Chondrocyte (in vitro differentiated cells): ENCODE results near the gene VAPA. TPM values are rescaled to one million over a fixed set of nuclear protein-coding genes. Genes with fewer than 3 reads are reported as not detected.

ENCODE experiments used
- DNase-seq: peaks from one replicate; pipeline ENCODE4 v3.0.0; 2021; ENCODE audit warnings: mixed read lengths, low spot score
- H3K27ac Mint-ChIP-seq: one replicate; pipeline ENCODE4 v1.8.0; 2021; ENCODE audit warnings: mild to moderate bottlenecking, moderate library complexity, mixed read lengths; ENCODE audit not compliant: unreplicated experiment
- H3K27me3 Mint-ChIP-seq: 2 replicates; pipeline ENCODE4 v1.8.0; 2021; ENCODE audit warnings: low read depth, mixed read lengths
- H3K36me3 Mint-ChIP-seq: 2 replicates; pipeline ENCODE4 v1.8.0; 2021; ENCODE audit warnings: low read depth, mixed read lengths
- H3K4me1 Mint-ChIP-seq: 2 replicates; pipeline ENCODE4 v1.8.0; 2021; ENCODE audit warnings: low read depth, mild to moderate bottlenecking, mixed read lengths
- H3K4me3 Mint-ChIP-seq: one replicate; pipeline ENCODE4 v1.8.0; 2021; ENCODE audit warnings: mild to moderate bottlenecking, moderate library complexity, mixed read lengths; ENCODE audit not compliant: unreplicated experiment
- H3K9me3 Mint-ChIP-seq: 2 replicates; pipeline ENCODE4 v1.8.0; 2021; ENCODE audit warnings: low read depth, mixed read lengths
- total RNA-seq: library from RNA; stranded (reverse); gene quantifications from 3 replicates; pipeline ENCODE4 v1.2.1, GENCODE V29; 2021
- TF ChIP-seq, protein P1 (sequence below): fragments of 200-600 bp; sonication (generic); IDR thresholded peaks from 2 replicates; pipeline ENCODE4 v1.5.0; 2021; ENCODE audit warnings: antibody characterized with exemption, mild to moderate bottlenecking, moderate library complexity

Gene VAPA
- total RNA-seq, 1 donor from 2014 or later = 143 TPM

DNA sequence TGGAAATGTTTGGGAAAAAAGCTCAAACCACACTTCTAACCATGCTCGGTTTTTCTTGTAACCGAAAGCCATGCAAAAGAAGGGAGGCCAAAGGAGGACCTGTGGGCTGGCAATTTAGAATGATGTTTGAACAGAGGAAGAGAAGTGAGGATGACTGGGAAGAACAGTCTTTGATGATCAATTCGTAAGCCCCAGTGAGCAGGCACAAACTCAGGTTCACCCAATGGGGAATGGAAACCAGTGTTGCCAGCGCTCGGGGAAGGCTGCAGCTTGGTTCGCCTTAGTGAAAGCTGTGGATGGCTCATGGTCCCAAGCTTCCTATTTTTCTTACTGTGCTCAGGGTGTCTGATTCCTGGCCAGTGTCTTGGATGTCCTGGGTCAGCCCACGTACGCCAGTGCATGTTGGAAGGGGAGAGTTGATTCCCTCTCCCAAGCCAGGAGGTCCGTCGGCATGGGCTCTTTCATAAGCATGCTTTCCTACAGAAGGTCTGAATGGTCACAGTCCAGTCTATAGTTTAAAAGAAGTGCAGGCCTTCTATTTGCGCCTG lies 79.2 kb downstream of the VAPA start:
- Mint-ChIP-seq H3K27me3 (peaks cover 9% of the 10 kb centered on the region), H3K4me1 (peaks cover 21% of the 10 kb centered on the region), H3K27ac (no peak overlapping the region), H3K4me3 (no peak overlapping the region), H3K9me3 (peaks cover 7% of the 10 kb centered on the region), H3K36me3 (no peaks in the 10 kb centered on the region)
- TF ChIP-seq, protein P1, sequence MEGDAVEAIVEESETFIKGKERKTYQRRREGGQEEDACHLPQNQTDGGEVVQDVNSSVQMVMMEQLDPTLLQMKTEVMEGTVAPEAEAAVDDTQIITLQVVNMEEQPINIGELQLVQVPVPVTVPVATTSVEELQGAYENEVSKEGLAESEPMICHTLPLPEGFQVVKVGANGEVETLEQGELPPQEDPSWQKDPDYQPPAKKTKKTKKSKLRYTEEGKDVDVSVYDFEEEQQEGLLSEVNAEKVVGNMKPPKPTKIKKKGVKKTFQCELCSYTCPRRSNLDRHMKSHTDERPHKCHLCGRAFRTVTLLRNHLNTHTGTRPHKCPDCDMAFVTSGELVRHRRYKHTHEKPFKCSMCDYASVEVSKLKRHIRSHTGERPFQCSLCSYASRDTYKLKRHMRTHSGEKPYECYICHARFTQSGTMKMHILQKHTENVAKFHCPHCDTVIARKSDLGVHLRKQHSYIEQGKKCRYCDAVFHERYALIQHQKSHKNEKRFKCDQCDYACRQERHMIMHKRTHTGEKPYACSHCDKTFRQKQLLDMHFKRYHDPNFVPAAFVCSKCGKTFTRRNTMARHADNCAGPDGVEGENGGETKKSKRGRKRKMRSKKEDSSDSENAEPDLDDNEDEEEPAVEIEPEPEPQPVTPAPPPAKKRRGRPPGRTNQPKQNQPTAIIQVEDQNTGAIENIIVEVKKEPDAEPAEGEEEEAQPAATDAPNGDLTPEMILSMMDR = no peak
- no peak for DNase-seq

DNA sequence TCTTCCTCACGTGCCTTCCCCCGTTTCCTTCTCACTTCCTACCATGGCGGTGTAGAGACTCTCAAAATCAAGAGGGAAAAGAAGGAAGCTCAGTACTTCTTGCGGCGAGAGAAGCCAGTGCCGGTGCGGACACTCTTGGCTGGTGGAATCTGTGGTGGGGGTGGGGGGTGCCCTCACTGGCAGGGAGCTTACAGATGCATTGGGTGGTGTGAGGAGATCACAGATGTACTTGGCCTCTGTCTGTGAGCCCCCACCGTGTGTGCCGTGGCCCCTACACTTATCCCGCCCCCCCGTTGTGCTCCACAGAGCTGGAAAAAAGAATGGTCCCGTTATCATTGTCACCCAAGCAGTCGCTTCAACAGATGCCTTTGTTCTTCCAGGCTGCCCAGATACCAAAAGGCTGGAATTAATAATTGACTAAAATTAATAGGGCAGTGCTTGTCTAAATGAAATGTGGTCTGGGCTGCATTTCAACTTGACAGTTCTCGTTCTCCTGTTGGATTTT lies 79.8 kb downstream of the VAPA start:
- H3K27ac Mint-ChIP-seq = no peak overlapping the region
- peaks cover 3% of the 10 kb centered on the region for H3K36me3 Mint-ChIP-seq
- H3K4me1 Mint-ChIP-seq = peaks cover 21% of the 10 kb centered on the region
- TF ChIP-seq, protein P1 = no peak
- peaks cover 9% of the 10 kb centered on the region for H3K27me3 Mint-ChIP-seq
- no peak overlapping the region for H3K4me3 Mint-ChIP-seq
- DNase-seq = no peak
- H3K9me3 Mint-ChIP-seq = peaks cover 12% of the 10 kb centered on the region

GRCh38 chr18:9994026-9994570 lies 80.3 kb downstream of the VAPA start:
- Mint-ChIP-seq H3K27me3 (peaks cover 9% of the 10 kb centered on the region), H3K4me1 (peaks cover 21% of the 10 kb centered on the region), H3K27ac (no peak overlapping the region), H3K4me3 (no peak overlapping the region), H3K36me3 (peaks cover 3% of the 10 kb centered on the region), H3K9me3 (peaks cover 16% of the 10 kb centered on the region)
- TF ChIP-seq, protein P1 = no peak
- no peak for DNase-seq

DNA sequence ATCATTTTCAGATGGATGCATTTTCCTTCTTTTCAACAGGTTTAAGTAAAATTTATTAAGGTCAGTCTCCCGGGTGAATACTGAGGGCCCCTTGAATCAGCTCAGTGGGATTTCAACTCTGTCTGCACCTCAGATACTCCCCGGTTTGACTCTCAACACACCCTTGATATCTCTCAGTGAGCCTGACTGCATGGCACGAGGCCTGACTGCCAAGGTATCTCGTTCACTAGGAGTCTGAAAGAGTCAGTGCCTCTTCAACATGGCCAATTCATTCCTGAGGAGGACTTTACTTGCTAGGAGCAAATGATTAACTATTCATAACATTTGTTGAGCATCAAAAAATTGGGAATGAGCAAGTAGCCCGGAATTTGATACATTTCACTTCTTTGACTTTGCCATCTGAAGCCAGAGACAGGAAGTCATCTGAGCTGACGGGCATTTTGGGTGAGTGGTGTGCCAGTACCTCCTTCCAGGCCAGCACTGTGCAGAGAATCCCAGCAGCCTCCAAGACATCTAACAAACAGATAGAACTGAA lies 81.0 kb downstream of the VAPA start:
- H3K36me3 Mint-ChIP-seq = peaks cover 3% of the 10 kb centered on the region
- peaks cover 16% of the 10 kb centered on the region for H3K4me1 Mint-ChIP-seq
- peaks cover 22% of the 10 kb centered on the region for H3K9me3 Mint-ChIP-seq
- H3K27ac Mint-ChIP-seq = no peak overlapping the region
- H3K27me3 Mint-ChIP-seq = peaks cover 9% of the 10 kb centered on the region
- TF ChIP-seq, protein P1 = no peak
- no peak for DNase-seq
- H3K4me3 Mint-ChIP-seq = no peak overlapping the region

DNA sequence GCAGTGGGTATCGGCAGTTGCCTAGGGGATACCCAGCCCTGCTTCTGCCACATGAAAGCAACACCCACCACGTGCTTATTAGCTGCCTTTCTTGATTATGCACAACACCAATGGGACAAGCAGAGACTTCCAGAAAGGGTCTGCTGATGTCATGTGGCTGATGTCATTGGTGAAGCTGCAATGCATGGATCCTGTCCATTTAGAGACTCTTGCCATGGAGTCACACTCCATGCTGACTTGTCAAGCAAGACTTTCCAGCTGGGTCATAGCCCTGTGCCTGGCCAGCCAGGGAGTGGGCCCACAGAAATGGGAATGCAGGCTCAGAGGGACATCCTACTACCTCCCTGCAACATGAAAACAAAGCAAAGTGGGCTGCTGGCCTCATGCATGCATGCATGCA lies 81.8 kb downstream of the VAPA start:
- Mint-ChIP-seq H3K27me3 (peaks cover 9% of the 10 kb centered on the region), H3K9me3 (peaks cover 31% of the 10 kb centered on the region), H3K27ac (no peak overlapping the region), H3K4me3 (no peak overlapping the region), H3K4me1 (peaks cover 14% of the 10 kb centered on the region), H3K36me3 (peaks cover 4% of the 10 kb centered on the region)
- DNase-seq = no peak
- TF ChIP-seq, protein P1 = no peak
